ENCODE measurements around the gene METTL16.
"Not testable (repeated sequence)": the region's sequence is repeated elsewhere in the genome, so short reads cannot be mapped to it uniquely, and the experiment has no call there.

DNA sequence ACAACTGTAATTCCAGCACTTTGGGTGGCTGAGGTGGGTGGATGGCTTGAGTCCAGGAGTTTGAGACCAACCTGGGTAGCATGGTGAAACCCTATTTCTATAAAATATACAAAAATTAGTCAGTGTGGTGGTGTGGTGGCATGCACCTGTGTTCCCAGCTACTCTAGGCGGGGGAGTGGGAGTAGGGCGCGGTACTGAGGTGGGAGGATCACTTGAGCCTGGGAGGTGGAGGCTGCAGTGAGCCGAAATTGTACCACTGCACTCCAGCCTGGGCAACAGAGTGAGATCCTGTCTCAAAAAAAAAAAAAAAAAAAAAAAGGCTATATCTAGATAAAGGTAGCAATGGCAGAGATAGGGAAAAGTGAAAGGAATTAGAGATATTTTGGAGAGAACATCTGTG, 25.0 kb downstream of the METTL16 start:
- TF ChIP-seq RAD21 (IDR thresholded peaks at IDR 0.05; ENCODE audit: low read length); EP300 (IDR thresholded peaks at IDR 0.05; ENCODE audit: borderline replicate concordance in 1 of 2, low read depth in 1 of 2, low read length in 1 of 2); SMC3 (IDR thresholded peaks at IDR 0.05; ENCODE audit: low read depth, low read length): not testable (repeated sequence)
- TF ChIP-seq, protein P1, sequence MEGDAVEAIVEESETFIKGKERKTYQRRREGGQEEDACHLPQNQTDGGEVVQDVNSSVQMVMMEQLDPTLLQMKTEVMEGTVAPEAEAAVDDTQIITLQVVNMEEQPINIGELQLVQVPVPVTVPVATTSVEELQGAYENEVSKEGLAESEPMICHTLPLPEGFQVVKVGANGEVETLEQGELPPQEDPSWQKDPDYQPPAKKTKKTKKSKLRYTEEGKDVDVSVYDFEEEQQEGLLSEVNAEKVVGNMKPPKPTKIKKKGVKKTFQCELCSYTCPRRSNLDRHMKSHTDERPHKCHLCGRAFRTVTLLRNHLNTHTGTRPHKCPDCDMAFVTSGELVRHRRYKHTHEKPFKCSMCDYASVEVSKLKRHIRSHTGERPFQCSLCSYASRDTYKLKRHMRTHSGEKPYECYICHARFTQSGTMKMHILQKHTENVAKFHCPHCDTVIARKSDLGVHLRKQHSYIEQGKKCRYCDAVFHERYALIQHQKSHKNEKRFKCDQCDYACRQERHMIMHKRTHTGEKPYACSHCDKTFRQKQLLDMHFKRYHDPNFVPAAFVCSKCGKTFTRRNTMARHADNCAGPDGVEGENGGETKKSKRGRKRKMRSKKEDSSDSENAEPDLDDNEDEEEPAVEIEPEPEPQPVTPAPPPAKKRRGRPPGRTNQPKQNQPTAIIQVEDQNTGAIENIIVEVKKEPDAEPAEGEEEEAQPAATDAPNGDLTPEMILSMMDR (IDR thresholded peaks at IDR 0.05): not testable (repeated sequence)
- TF ChIP-seq, protein P2, sequence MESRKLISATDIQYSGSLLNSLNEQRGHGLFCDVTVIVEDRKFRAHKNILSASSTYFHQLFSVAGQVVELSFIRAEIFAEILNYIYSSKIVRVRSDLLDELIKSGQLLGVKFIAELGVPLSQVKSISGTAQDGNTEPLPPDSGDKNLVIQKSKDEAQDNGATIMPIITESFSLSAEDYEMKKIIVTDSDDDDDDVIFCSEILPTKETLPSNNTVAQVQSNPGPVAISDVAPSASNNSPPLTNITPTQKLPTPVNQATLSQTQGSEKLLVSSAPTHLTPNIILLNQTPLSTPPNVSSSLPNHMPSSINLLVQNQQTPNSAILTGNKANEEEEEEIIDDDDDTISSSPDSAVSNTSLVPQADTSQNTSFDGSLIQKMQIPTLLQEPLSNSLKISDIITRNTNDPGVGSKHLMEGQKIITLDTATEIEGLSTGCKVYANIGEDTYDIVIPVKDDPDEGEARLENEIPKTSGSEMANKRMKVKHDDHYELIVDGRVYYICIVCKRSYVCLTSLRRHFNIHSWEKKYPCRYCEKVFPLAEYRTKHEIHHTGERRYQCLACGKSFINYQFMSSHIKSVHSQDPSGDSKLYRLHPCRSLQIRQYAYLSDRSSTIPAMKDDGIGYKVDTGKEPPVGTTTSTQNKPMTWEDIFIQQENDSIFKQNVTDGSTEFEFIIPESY (IDR thresholded peaks at IDR 0.05; ENCODE audit: borderline replicate concordance, low read depth): not testable (repeated sequence)

Measured in SK-N-SH (cell line).